K562 (cell line): ENCODE measurements around the gene KLHL18. TPM values are rescaled to one million over a fixed set of nuclear protein-coding genes. Genes with fewer than 3 reads are reported as not detected.

Source experiments
- CBFB ChIP-seq: sonication (generic); formaldehyde crosslinking; IDR thresholded peaks from 2 replicates; pipeline ENCODE4 v1.4.0; 2020; ENCODE audit warnings: mild to moderate bottlenecking, missing genetic modification reagents
- CHD7 ChIP-seq: fragments of 200-600 bp; sonication (generic); IDR thresholded peaks from one replicate; pipeline ENCODE4 v1.6.1; 2012; ENCODE audit warnings: mild to moderate bottlenecking, low read depth, low read length, inconsistent platforms
- FOSL1 ChIP-seq: fragments of 200-800 bp; sonication (Bioruptor generic); conservative IDR thresholded peaks from 2 replicates; pipeline ENCODE4 v1.6.1; 2016; ENCODE audit warnings: missing genetic modification characterization, missing compliant biosample characterization
- SMAD4 ChIP-seq: fragments of 250-450 bp; sonication (Bioruptor Pico); conservative IDR thresholded peaks from 2 replicates; pipeline ENCODE4 v1.8.0; 2021; ENCODE audit warnings: inconsistent platforms, mild to moderate bottlenecking, moderate library complexity
- ZBTB9 ChIP-seq: fragments of 450-650 bp; formaldehyde crosslinking; IDR thresholded peaks from 2 replicates; pipeline ENCODE4 v1.4.0; 2020; ENCODE audit warnings: mild to moderate bottlenecking, moderate library complexity
- ZNF408 ChIP-seq: fragments of 250-450 bp; sonication (Bioruptor Pico); IDR thresholded peaks from 2 replicates; pipeline ENCODE4 v1.4.0; 2020; ENCODE audit warnings: low read depth, mild to moderate bottlenecking, moderate library complexity
- ZNF639 ChIP-seq, 2 experiments: fragments of 200-800 bp in 1 of 2; sonication (Bioruptor generic) in 1 of 2; sonication (generic) in 1 of 2; formaldehyde crosslinking in 1 of 2; IDR thresholded peaks in 1 of 2; conservative IDR thresholded peaks in 1 of 2; 2 replicates each; pipeline versions ENCODE4 v1.5.0 to v1.6.1; 2016 to 2020; ENCODE audit warnings: missing compliant biosample characterization in 1 of 2, missing genetic modification characterization in 1 of 2, missing genetic modification reagents in 1 of 2
- polyA plus RNA-seq, 8 experiments: library from polyadenylated mRNA; depleted of rRNA in 4 of 8; stranded (reverse) in 5 of 8; unstranded in 3 of 8; fragments of >200 nt; fragmentation: Nextera tagmentation in 2 of 8; fragmentation: Illumina TruSeq in 1 of 8; extraction: Ambion mirVana in 2 of 8; extraction: Trizol in 1 of 8; gene quantifications; 2 replicates each; pipeline versions ENCODE4 v1.2.1 to v1.2.3, GENCODE V29; 2011 to 2014; ENCODE audit warnings: inconsistent platforms in 1 of 8, missing spikeins in 1 of 8
- total RNA-seq, 7 experiments: library from RNA; depleted of rRNA in 6 of 7; stranded (reverse); fragments of >200 nt in 6 of 7; fragmentation: Illumina TruSeq in 2 of 7; extraction: Trizol in 2 of 7; gene quantifications; 2 replicates each; pipeline versions ENCODE4 v1.2.1 to v1.2.3, GENCODE V29; 2011 to 2021; ENCODE audit warnings: low replicate concordance in 1 of 7

Gene KLHL18
- total and polyA plus RNA-seq, 9 of the 15 experiments (the other 6 are each of a cell fraction or from before 2014, with no cell fraction given) = 26.7 to 97.5 (median 48.7) TPM

- TF ChIP-seq ZNF639 (CRISPR knock-in tag; conservative IDR thresholded peaks at IDR 0.05 in 1 of 2, IDR thresholded peaks at IDR 0.05 in 1 of 2) = no peak
- TF ChIP-seq CHD7 = no peak
- peak; percentile 80; the same call in 1 of the 2 replicates for TF ChIP-seq CBFB (CRISPR knock-in tag)
- TF ChIP-seq ZNF408 (CRISPR knock-in tag) = no peak
- peak; percentile 97 for TF ChIP-seq FOSL1 (tag)
- TF ChIP-seq ZBTB9 (CRISPR knock-in tag) = no peak
- peak; percentile 54; the same call in 1 of the 2 replicates for TF ChIP-seq SMAD4 (CRISPR knock-in tag)
These were observed 15.8 kb upstream of the KLHL18 start (continued) for GRCh38 chr3:47266709-47267489.
